H1 (cell line): Measurements from ENCODE around the gene EZH2. TPM values are rescaled to one million over a fixed set of nuclear protein-coding genes. Genes with fewer than 3 reads are reported as not detected.

ENCODE experiments used
- CTCF ChIA-PET: fragments of 300-600 bp; sonication (Branson Sonifier 250); formaldehyde crosslinking; loops from one replicate; lab custom pipeline; 2021; ENCODE audit not compliant: partially characterized antibody; lab: Charles Lee
- POLR2A ChIA-PET: fragments of 300-600 bp; sonication (Branson Sonifier 250); formaldehyde crosslinking; loops from one replicate; lab custom pipeline; 2021; ENCODE audit warnings: inconsistent platforms; ENCODE audit not compliant: partially characterized antibody; lab: Charles Lee
- DNase-seq, 2 experiments: peaks; one replicate each; pipeline versions ENCODE4 v3.0.0 to v3.0.0-alpha.2; 2010 to 2022; ENCODE audit warnings: low spot score in 2 of 2, low read depth in 1 of 2, mixed read lengths in 1 of 2
- FAIRE-seq: peaks from 2 replicates; lab custom pipeline; 2011; peaks lifted over from hg19 to GRCh38; lab: Jason Lieb, UNC
- H2AFZ ChIP-seq: 2 replicates; pipeline ENCODE4 v1.8.1; 2012; ENCODE audit warnings: low read length, inconsistent platforms
- H2AK5ac ChIP-seq: 2 replicates; pipeline ENCODE4 v1.6.1; 2013; ENCODE audit warnings: low read depth, low read length
- H2BK120ac ChIP-seq: replicated peaks from 2 replicates; pipeline ENCODE3; 2013; ENCODE audit warnings: low read depth, low read length, inconsistent platforms
- H2BK12ac ChIP-seq: 2 replicates; pipeline ENCODE4 v1.6.1; 2013; ENCODE audit warnings: low read depth, low read length
- H2BK15ac ChIP-seq: 2 replicates; pipeline ENCODE4 v1.6.1; 2013; ENCODE audit warnings: low read length
- H2BK20ac ChIP-seq: 2 replicates; pipeline ENCODE4 v1.6.1; 2013; ENCODE audit warnings: low read length
- H2BK5ac ChIP-seq: 2 replicates; pipeline ENCODE4 v1.6.1; 2013; ENCODE audit warnings: low read depth, low read length
- H3K14ac ChIP-seq: 2 replicates; pipeline ENCODE4 v1.6.1; 2013; ENCODE audit warnings: inconsistent platforms; ENCODE audit not compliant: insufficient read length
- H3K18ac ChIP-seq: 2 replicates; pipeline ENCODE4 v1.6.1; 2013; ENCODE audit warnings: low read length; ENCODE audit errors: extremely low read depth
- H3K23ac ChIP-seq: 2 replicates; pipeline ENCODE4 v1.6.1; 2013; ENCODE audit warnings: inconsistent platforms; ENCODE audit not compliant: insufficient read length
- H3K23me2 ChIP-seq: 2 replicates; pipeline ENCODE4 v1.6.1; 2013; ENCODE audit warnings: low read depth, low read length
- H3K27ac ChIP-seq: 2 replicates; pipeline ENCODE4 v1.6.1; 2011; ENCODE audit warnings: low read depth, low read length, inconsistent platforms
- H3K27me3 ChIP-seq, 4 experiments: replicated peaks in 1 of 4; 1 replicate in 1 of 4; 2 replicates in 3 of 4; pipeline versions ENCODE4 v1.6.1 to v1.8.1; 2011 to 2013; ENCODE audit warnings: low read length in 3 of 4, mild to moderate bottlenecking in 3 of 4, inconsistent platforms in 2 of 4, mixed read lengths in 2 of 4, moderate library complexity in 1 of 4; ENCODE audit not compliant: control insufficient read depth in 3 of 4, insufficient read depth in 3 of 4; ENCODE audit errors: extremely low read depth in 1 of 4
- H3K36me3 ChIP-seq, 4 experiments: 2 replicates each; pipeline versions ENCODE4 v1.6.1 to v1.8.1; 2011 to 2013; ENCODE audit warnings: mild to moderate bottlenecking in 4 of 4, low read length in 3 of 4, moderate library complexity in 2 of 4, control low read depth in 1 of 4, inconsistent platforms in 1 of 4; ENCODE audit not compliant: insufficient read depth in 4 of 4, control insufficient read depth in 2 of 4
- H3K4ac ChIP-seq: replicated peaks from 2 replicates; pipeline ENCODE3; 2013; ENCODE audit warnings: low read length, low read depth, mixed read lengths, inconsistent platforms; ENCODE audit not compliant: insufficient read length
- H3K4me1 ChIP-seq, 4 experiments: replicated peaks in 1 of 4; 1 replicate in 1 of 4; 2 replicates in 3 of 4; pipeline versions ENCODE4 v1.6.1 to v1.8.1; 2011 to 2013; ENCODE audit warnings: low read length in 3 of 4, inconsistent platforms in 2 of 4, mixed read lengths in 1 of 4; ENCODE audit not compliant: insufficient read depth in 4 of 4, control insufficient read depth in 3 of 4
- H3K4me2 ChIP-seq, 2 experiments: 2 replicates each; pipeline versions ENCODE4 v1.6.1 to v1.8.1; 2011 to 2013; ENCODE audit warnings: low read depth in 2 of 2, low read length in 2 of 2, control low read depth in 1 of 2, inconsistent platforms in 1 of 2, mild to moderate bottlenecking in 1 of 2; ENCODE audit not compliant: insufficient read depth in 1 of 2
- H3K4me3 ChIP-seq, 4 experiments: fragments of 200-600, 300-600 bp in 1 of 4; sonication (generic), shearing (Covaris generic), sonication (Bioruptor Twin) in 1 of 4; 2 replicates each; pipeline versions ENCODE4 v1.5.1 to v1.8.1; 2011 to 2016; ENCODE audit warnings: low read length in 4 of 4, low read depth in 3 of 4, control low read depth in 2 of 4, inconsistent platforms in 2 of 4, mild to moderate bottlenecking in 2 of 4, mixed read lengths in 1 of 4, moderate library complexity in 1 of 4; ENCODE audit not compliant: insufficient read depth in 2 of 4; ENCODE audit errors: extremely low read depth in 1 of 4
- H3K56ac ChIP-seq: replicated peaks from 2 replicates; pipeline ENCODE3; 2013; ENCODE audit warnings: low read depth, mild to moderate bottlenecking, mixed read lengths, low read length, inconsistent platforms; ENCODE audit not compliant: insufficient read length
- H3K79me1 ChIP-seq: 2 replicates; pipeline ENCODE4 v1.6.1; 2013; ENCODE audit warnings: low read depth, low read length, control low read depth
- H3K79me2 ChIP-seq, 2 experiments: 2 replicates each; pipeline versions ENCODE4 v1.6.1 to v1.8.1; 2012 to 2013; ENCODE audit warnings: low read length in 2 of 2, mild to moderate bottlenecking in 2 of 2, inconsistent platforms in 1 of 2; ENCODE audit not compliant: insufficient read depth in 2 of 2, control insufficient read depth in 1 of 2
- H3K9ac ChIP-seq, 4 experiments: replicated peaks in 1 of 4; 1 replicate in 1 of 4; 2 replicates in 3 of 4; pipeline versions ENCODE4 v1.6.1 to v1.8.1; 2011 to 2013; ENCODE audit warnings: low read depth in 3 of 4, low read length in 3 of 4, control low read depth in 2 of 4, mild to moderate bottlenecking in 2 of 4, moderate library complexity in 2 of 4, inconsistent platforms in 1 of 4; ENCODE audit errors: extremely low read depth in 1 of 4
- H3K9me3 ChIP-seq, 2 experiments: 2 replicates each; pipeline versions ENCODE4 v1.6.1 to v1.8.1; 2012 to 2013; ENCODE audit warnings: mild to moderate bottlenecking in 2 of 2, moderate library complexity in 2 of 2, control low read depth in 1 of 2, inconsistent platforms in 1 of 2, low read depth in 1 of 2, low read length in 1 of 2, mixed read lengths in 1 of 2; ENCODE audit not compliant: insufficient read depth in 2 of 2
- H4K20me1 ChIP-seq, 2 experiments: replicated peaks in 1 of 2; 2 replicates each; pipeline versions ENCODE3 to v1.8.1; 2011 to 2013; ENCODE audit warnings: inconsistent platforms in 2 of 2, low read length in 2 of 2, mild to moderate bottlenecking in 1 of 2; ENCODE audit not compliant: insufficient read depth in 2 of 2, control insufficient read depth in 1 of 2
- H4K5ac ChIP-seq: 2 replicates; pipeline ENCODE4 v1.6.1; 2013; ENCODE audit warnings: low read length, low read depth, mixed read lengths, inconsistent platforms; ENCODE audit not compliant: insufficient read length
- H4K8ac ChIP-seq: 2 replicates; pipeline ENCODE4 v1.8.0; 2013; ENCODE audit warnings: mild to moderate bottlenecking, moderate library complexity, low read length, inconsistent platforms; ENCODE audit not compliant: insufficient read depth; ENCODE audit errors: extremely low read depth
- H4K91ac ChIP-seq: replicated peaks from 2 replicates; pipeline ENCODE3; 2013; ENCODE audit warnings: low read length, mixed read lengths, inconsistent platforms; ENCODE audit not compliant: insufficient read length
- CBX5 ChIP-seq: fragments of 300-800, 300-1000 bp; sonication (generic); IDR thresholded peaks from 2 replicates; pipeline ENCODE4 v1.7.1; 2016; ENCODE audit warnings: antibody characterized with exemption, low read length, low read depth
- CBX8 ChIP-seq: fragments of 300-800, 300-1000 bp; sonication (generic); IDR thresholded peaks from 2 replicates; pipeline ENCODE4 v1.7.1; 2016; ENCODE audit warnings: low read depth, low read length, borderline replicate concordance
- EGR1 ChIP-seq: IDR thresholded peaks from 2 replicates; pipeline ENCODE4 v1.6.1; 2011; ENCODE audit warnings: low read depth, low read length, borderline replicate concordance
- HDAC2 ChIP-seq, 2 experiments: fragments of 300-600 bp in 1 of 2; sonication (generic) in 1 of 2; IDR thresholded peaks; 2 replicates each; pipeline ENCODE4 v1.6.1; 2011 to 2012; ENCODE audit warnings: low read depth in 2 of 2, low read length in 2 of 2, mild to moderate bottlenecking in 2 of 2, moderate library complexity in 2 of 2, borderline replicate concordance in 1 of 2, inconsistent platforms in 1 of 2
- JUND ChIP-seq: IDR thresholded peaks from 2 replicates; pipeline ENCODE4 v1.6.1; 2011; ENCODE audit warnings: mild to moderate bottlenecking, improper control_type of control experiment, low read length
- SIX5 ChIP-seq: IDR thresholded peaks from 2 replicates; pipeline ENCODE4 v1.6.1; 2011; ENCODE audit warnings: mild to moderate bottlenecking, low read depth, low read length
- WGBS, 2 experiments: shearing (Covaris generic) in 1 of 2; methylation state at CpG; one replicate each; pipeline versions ENCODE4 v1.1.6 to v1.1.7; 2013 to 2015; ENCODE audit warnings: low lambda C conversion rate in 2 of 2, mixed read lengths in 2 of 2, inconsistent platforms in 1 of 2, low coverage in 1 of 2, missing lambda C conversion rate in 1 of 2; ENCODE audit not compliant: insufficient replicate concordance in 2 of 2, insufficient coverage in 1 of 2, insufficient read length in 1 of 2; ENCODE audit errors: extremely low coverage in 1 of 2, missing lambda C conversion rate in 1 of 2; 5-methylcytosine and 5-hydroxymethylcytosine counted together
- polyA plus RNA-seq, 7 experiments: library from polyadenylated mRNA; depleted of rRNA in 3 of 7; stranded (reverse) in 5 of 7; unstranded in 2 of 7; fragments of >200 nt in 5 of 7; fragments of 200-250 nt in 2 of 7; gene quantifications; 1 replicate in 5 of 7; 2 replicates in 1 of 7; 4 replicates in 1 of 7; pipeline versions ENCODE4 v1.2.1 to v1.2.3, GENCODE V29; 2011 to 2013; ENCODE audit warnings: missing spikeins in 2 of 7, mixed read lengths in 2 of 7
- total RNA-seq: library from RNA; stranded (reverse); fragmentation: NEBNext Ultra II Directional; extraction: Animal tissue kit (Norgen Biotek cat#: 25700); gene quantifications from 2 replicates; pipeline ENCODE4 v1.2.1, GENCODE V29; 2021

The EZH2 gene
- total and polyA plus RNA-seq, 2 of the 8 experiments (the other 6 are each of a cell fraction or from before 2014, with no cell fraction given) = 28.9 to 49.0 TPM

DNA sequence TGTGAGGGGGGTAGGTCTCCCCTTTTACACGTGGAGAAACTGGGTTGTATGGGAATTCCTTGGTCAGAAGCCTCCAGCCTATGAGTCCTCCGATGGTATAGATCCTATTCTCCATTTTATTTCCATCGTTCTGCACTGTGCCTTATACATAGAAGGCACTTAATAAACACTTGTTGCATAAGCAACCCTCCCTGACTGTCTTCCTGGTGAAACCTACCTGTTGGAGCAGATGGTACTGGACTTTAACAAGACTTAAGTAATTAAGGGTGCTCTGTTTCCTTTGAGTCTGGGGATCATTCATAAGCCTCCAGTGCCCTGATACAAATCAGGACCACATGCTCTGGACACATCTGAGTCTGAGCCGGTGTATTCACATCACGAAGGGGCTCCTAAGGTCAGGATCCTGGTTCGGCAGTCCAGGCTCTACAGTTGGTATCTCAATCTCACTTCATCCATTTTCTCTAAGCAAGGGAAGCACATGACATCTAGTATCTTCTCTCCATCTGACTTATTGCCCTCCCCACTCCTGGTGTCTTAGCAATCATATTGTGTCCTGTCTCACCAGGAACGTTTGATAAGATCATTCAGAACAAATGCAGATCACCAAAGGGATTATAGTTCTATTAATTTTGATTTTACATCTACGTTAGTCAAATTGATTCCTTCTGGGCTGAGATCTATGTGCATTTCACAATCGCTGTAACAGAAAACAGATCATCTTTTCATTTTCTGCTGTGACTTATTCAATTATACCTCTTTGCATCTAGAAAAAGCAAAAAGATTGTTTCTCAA is 22.8 kb upstream of the EZH2 start:
- H2BK15ac ChIP-seq = no peak overlapping the region
- H3K23ac ChIP-seq = no peak overlapping the region
- TF ChIP-seq HDAC2 (IDR thresholded peaks at IDR 0.05; ENCODE audit: borderline replicate concordance in 1 of 2, low read depth in 2 of 2, low read length in 2 of 2) (no peak), SIX5 (no peak), EGR1 (no peak), CBX8 (no peak), CBX5 (no peak), JUND (no peak)
- no peak overlapping the region for H3K18ac ChIP-seq
- no peaks in the 10 kb centered on the region for H3K79me1 ChIP-seq
- FAIRE-seq (no peak), DNase-seq (no peak)
- no peak overlapping the region for H3K14ac ChIP-seq
- no peaks in the 10 kb centered on the region for H3K36me3 ChIP-seq
- H3K4me1 ChIP-seq = peaks cover 0 to 8% (median 3%) of the 10 kb centered on the region in 4 experiments; a peak in 4 of 7 replicates
- no peak overlapping the region for H3K4me2 ChIP-seq
- no peak overlapping the region for H3K27ac ChIP-seq
- ChIA-PET POLR2A (interaction anchor here (0.8 kb wide), 1 partner anchor 13 kb away, joined by 3 read pairs; no protein-coding TSS in a partner anchor), CTCF (no interaction called here)
- 88% methylated on average over 9 of the region's 9 CpGs; no CpG with 5 or more reads in 1 of the 2 experiments for WGBS, 2 experiments
- H3K56ac ChIP-seq = no peak overlapping the region
- H3K27me3 ChIP-seq = no peaks in the 10 kb centered on the region
- H2BK5ac ChIP-seq = no peak overlapping the region
- H3K4ac ChIP-seq = no peak overlapping the region
- H2BK12ac ChIP-seq = no peak overlapping the region
- H2BK120ac ChIP-seq = no peak overlapping the region
- no peak overlapping the region for H2BK20ac ChIP-seq
- H2AK5ac ChIP-seq = no peak overlapping the region
- H3K9me3 ChIP-seq = no peaks in the 10 kb centered on the region
- H2AFZ ChIP-seq = no peak overlapping the region
- no peaks in the 10 kb centered on the region for H3K23me2 ChIP-seq
- H3K79me2 ChIP-seq = no peaks in the 10 kb centered on the region
- H4K5ac ChIP-seq = no peak overlapping the region
- H3K4me3 ChIP-seq = no peak overlapping the region
- H4K20me1 ChIP-seq = no peaks in the 10 kb centered on the region
- no peak overlapping the region for H4K8ac ChIP-seq
- H3K9ac ChIP-seq = no peak overlapping the region
- no peak overlapping the region for H4K91ac ChIP-seq
